ENCODE measurements around the gene PARD6A. TPM values are rescaled to one million over a fixed set of nuclear protein-coding genes. Genes with fewer than 3 reads are reported as not detected.
"Not testable (repeated sequence)": the region's sequence is repeated elsewhere in the genome, so short reads cannot be mapped to it uniquely, and the experiment has no call there.

PARD6A gene
- total and polyA plus RNA-seq, 2 of the 13 experiments (the other 11 are each of a cell fraction or from before 2014, with no cell fraction given), result 3.5 to 4.3 TPM

DNA sequence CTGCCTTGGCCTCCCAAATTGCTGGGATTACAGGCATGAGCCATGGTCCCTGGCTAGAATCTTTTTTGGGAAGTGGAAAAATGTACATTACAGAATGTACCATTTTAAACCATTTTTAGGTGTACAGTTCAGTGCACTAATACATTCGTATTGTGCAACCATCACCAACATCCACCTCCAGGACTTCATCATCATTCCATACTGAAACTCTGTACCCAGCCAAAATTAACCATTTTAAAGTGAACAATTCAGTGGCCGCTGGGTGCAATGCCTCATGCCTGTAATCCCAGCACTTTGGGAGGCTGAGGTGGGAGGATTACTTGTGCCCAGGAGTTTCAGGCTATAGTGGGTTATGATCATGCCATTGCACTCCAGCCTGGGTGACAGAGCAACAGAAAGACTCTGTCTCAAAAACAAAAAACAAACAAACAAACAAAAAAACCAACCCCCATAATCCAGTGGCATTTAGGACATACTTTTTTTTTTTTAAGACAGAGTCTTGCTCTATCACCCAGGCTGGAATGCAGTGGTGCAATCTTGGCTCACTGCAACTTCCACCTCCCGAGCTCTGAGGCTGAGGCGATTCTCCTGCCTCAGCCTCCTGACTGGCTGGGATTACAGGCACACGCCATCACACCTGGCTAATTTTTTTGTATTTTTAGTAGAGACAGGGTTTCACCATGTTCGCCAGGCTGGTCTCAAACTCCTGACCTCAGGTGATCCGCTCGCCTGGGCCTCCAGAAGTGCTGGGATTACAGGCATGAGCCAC is 32.9 kb downstream of the PARD6A start:
- H3K27me3 ChIP-seq (ENCODE audit: control insufficient read depth in 1 of 2, insufficient read depth in 2 of 2, low read length in 2 of 2); in situ Hi-C loops (cut with HindIII; ENCODE audit: extremely low pct_ligation_motif_present, low pct_unique_long_range_greater_than_20kb); ATAC-seq; POLR2A ChIA-PET; intact Hi-C loops (cut with micrococcal nuclease; ENCODE audit: unreplicated experiment); H3K4me2 ChIP-seq (ENCODE audit: low read depth, low read length); H3K4me3 ChIP-seq (replicated peaks in 1 of 3; ENCODE audit: insufficient read depth in 1 of 3, low read depth in 2 of 3, low read length in 3 of 3); H3K9ac ChIP-seq (ENCODE audit: insufficient read depth, low read depth, low read length); BruUV-seq (replicated peaks); H3K79me2 ChIP-seq (ENCODE audit: insufficient read depth, low read length); H3K27ac ChIP-seq (ENCODE audit: extremely low read length, insufficient read depth, low read length); H4K20me1 ChIP-seq (ENCODE audit: insufficient read depth, low read length); H3K36me3 ChIP-seq (replicated peaks in 1 of 2; ENCODE audit: control insufficient read depth in 1 of 2, insufficient read depth in 2 of 2, low read length in 2 of 2); H2AFZ ChIP-seq (ENCODE audit: low read length); CTCF ChIA-PET (ENCODE audit: low intra/inter-chr PET ratio, low total read pairs); FAIRE-seq; DNase-seq (ENCODE audit: low spot score); H3K9me3 ChIP-seq (ENCODE audit: low read length): not testable (repeated sequence)
- 97% methylated on average over 8 of the region's 8 CpGs for WGBS (ENCODE audit: low lambda C conversion rate)
- H3K4me1 ChIP-seq (ENCODE audit: insufficient read depth, low read length), result peaks cover 13% of the 10 kb centered on the region
- peak; percentile 66 for TF ChIP-seq CEBPB (IDR thresholded peaks at IDR 0.05; ENCODE audit: borderline replicate concordance, low read depth, low read length)

DNA sequence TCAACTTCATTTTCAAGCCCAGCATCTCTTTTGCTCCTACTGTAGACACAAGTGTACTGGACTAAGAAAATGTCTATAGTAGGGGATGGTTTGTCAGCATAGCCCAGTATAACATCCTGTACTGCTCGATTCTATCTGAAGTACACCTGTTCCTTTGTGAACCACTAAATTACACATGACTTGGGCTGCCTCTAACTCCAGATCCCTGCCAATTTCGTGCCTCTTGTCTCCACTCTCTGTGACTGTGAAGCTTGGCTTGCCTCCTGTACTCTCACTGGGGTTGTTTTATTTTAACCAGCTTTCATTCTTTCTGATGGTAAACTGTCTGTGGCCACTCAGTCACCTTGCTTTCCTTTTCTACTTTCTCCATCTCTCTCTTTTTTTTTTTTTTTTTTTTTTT is 33.9 kb downstream of the PARD6A start:
- Histone ChIP-seq H3K27ac (ENCODE audit: extremely low read length, insufficient read depth, low read length) (no peak overlapping the region), H4K20me1 (ENCODE audit: insufficient read depth, low read length) (no peaks in the 10 kb centered on the region), H2AFZ (ENCODE audit: low read length) (no peak overlapping the region), H3K9me3 (ENCODE audit: low read length) (no peaks in the 10 kb centered on the region), H3K4me2 (ENCODE audit: low read depth, low read length) (no peak overlapping the region), H3K4me3 (replicated peaks in 1 of 3; ENCODE audit: insufficient read depth in 1 of 3, low read depth in 2 of 3, low read length in 3 of 3) (no peak overlapping the region), H3K36me3 (replicated peaks in 1 of 2; ENCODE audit: control insufficient read depth in 1 of 2, insufficient read depth in 2 of 2, low read length in 2 of 2) (peaks cover 0 to 2% of the 10 kb centered on the region in 2 experiments; a peak in 3 of 5 replicates), H3K27me3 (ENCODE audit: control insufficient read depth in 1 of 2, insufficient read depth in 2 of 2, low read length in 2 of 2) (no peaks in the 10 kb centered on the region), H3K9ac (ENCODE audit: insufficient read depth, low read depth, low read length) (no peak overlapping the region), H3K4me1 (ENCODE audit: insufficient read depth, low read length) (peaks cover 13% of the 10 kb centered on the region), H3K79me2 (ENCODE audit: insufficient read depth, low read length) (no peaks in the 10 kb centered on the region)
- in situ Hi-C loops (cut with HindIII; ENCODE audit: extremely low pct_ligation_motif_present, low pct_unique_long_range_greater_than_20kb), result no loop called here
- TF ChIP-seq ZKSCAN5 (CRISPR knock-in tag; IDR thresholded peaks at IDR 0.05) (no peak), DNMT3B (CRISPR knock-in tag; conservative IDR thresholded peaks at IDR 0.05) (no peak), ZNF44 (CRISPR knock-in tag; IDR thresholded peaks at IDR 0.05) (no peak), ZNF557 (CRISPR knock-in tag; IDR thresholded peaks at IDR 0.05) (no peak), ZFX (CRISPR knock-in tag; IDR thresholded peaks at IDR 0.05; ENCODE audit: low read depth) (no peak)
- TF ChIP-seq, protein P1, sequence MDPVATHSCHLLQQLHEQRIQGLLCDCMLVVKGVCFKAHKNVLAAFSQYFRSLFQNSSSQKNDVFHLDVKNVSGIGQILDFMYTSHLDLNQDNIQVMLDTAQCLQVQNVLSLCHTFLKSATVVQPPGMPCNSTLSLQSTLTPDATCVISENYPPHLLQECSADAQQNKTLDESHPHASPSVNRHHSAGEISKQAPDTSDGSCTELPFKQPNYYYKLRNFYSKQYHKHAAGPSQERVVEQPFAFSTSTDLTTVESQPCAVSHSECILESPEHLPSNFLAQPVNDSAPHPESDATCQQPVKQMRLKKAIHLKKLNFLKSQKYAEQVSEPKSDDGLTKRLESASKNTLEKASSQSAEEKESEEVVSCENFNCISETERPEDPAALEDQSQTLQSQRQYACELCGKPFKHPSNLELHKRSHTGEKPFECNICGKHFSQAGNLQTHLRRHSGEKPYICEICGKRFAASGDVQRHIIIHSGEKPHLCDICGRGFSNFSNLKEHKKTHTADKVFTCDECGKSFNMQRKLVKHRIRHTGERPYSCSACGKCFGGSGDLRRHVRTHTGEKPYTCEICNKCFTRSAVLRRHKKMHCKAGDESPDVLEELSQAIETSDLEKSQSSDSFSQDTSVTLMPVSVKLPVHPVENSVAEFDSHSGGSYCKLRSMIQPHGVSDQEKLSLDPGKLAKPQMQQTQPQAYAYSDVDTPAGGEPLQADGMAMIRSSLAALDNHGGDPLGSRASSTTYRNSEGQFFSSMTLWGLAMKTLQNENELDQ (CRISPR knock-in tag; IDR thresholded peaks at IDR 0.05; ENCODE audit: borderline replicate concordance), result no peak
- TF ChIP-seq, protein P2, sequence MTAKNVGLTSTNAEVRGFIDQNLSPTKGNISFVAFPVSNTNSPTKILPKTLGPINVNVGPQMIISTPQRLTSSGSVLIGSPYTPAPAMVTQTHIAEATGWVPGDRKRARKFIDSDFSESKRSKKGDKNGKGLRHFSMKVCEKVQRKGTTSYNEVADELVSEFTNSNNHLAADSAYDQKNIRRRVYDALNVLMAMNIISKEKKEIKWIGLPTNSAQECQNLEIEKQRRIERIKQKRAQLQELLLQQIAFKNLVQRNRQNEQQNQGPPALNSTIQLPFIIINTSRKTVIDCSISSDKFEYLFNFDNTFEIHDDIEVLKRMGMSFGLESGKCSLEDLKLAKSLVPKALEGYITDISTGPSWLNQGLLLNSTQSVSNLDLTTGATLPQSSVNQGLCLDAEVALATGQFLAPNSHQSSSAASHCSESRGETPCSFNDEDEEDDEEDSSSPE (CRISPR knock-in tag; IDR thresholded peaks at IDR 0.05), result no peak
- TF ChIP-seq, protein P3, sequence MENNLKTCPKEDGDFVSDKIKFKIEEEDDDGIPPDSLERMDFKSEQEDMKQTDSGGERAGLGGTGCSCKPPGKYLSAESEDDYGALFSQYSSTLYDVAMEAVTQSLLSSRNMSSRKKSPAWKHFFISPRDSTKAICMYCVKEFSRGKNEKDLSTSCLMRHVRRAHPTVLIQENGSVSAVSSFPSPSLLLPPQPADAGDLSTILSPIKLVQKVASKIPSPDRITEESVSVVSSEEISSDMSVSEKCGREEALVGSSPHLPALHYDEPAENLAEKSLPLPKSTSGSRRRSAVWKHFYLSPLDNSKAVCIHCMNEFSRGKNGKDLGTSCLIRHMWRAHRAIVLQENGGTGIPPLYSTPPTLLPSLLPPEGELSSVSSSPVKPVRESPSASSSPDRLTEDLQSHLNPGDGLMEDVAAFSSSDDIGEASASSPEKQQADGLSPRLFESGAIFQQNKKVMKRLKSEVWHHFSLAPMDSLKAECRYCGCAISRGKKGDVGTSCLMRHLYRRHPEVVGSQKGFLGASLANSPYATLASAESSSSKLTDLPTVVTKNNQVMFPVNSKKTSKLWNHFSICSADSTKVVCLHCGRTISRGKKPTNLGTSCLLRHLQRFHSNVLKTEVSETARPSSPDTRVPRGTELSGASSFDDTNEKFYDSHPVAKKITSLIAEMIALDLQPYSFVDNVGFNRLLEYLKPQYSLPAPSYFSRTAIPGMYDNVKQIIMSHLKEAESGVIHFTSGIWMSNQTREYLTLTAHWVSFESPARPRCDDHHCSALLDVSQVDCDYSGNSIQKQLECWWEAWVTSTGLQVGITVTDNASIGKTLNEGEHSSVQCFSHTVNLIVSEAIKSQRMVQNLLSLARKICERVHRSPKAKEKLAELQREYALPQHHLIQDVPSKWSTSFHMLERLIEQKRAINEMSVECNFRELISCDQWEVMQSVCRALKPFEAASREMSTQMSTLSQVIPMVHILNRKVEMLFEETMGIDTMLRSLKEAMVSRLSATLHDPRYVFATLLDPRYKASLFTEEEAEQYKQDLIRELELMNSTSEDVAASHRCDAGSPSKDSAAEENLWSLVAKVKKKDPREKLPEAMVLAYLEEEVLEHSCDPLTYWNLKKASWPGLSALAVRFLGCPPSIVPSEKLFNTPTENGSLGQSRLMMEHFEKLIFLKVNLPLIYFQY (CRISPR knock-in tag; IDR thresholded peaks at IDR 0.05; ENCODE audit: borderline replicate concordance), result no peak
- ATAC-seq (no peak), DNase-seq (ENCODE audit: low spot score) (no peak), FAIRE-seq (no peak)
- BruUV-seq (replicated peaks), result no TSS peak
- 86% methylated on average over 2 of the region's 2 CpGs for WGBS (ENCODE audit: low lambda C conversion rate)
- ChIA-PET CTCF (ENCODE audit: low intra/inter-chr PET ratio, low total read pairs) (no interaction called here), POLR2A (no interaction called here)
- intact Hi-C loops (cut with micrococcal nuclease; ENCODE audit: unreplicated experiment), result no loop called here

Data from HepG2 (cell line).